ENCODE results near the gene PCDHGC5. TPM values are rescaled to one million over a fixed set of nuclear protein-coding genes. Genes with fewer than 3 reads are reported as not detected.

The PCDHGC5 gene
- total RNA-seq, 1 experiment from 2014 or later = 3.4 TPM

DNA sequence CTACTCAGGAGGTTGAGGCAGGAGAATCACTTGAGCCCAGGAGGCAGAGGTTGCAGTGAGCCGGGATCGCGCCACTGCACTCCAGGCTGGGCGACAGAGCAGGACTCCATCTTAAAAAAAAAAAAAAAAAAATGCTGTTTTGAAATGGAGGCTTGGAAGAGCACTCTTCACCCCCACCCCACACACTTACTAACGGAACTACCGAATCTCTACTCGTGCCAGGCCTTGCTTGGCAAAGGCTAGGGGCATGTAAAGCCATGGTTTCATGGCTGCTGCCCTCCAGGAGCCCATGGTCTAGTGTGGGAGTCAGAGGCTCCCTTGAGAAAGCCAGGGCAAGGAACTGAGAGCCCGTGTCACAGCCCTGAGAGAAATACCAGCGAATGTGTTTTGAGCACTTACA is 21.3 kb downstream of the PCDHGC5 start:
- peaks cover 58% of the 10 kb centered on the region for H3K4me1 ChIP-seq (ENCODE audit: insufficient read depth, low read length, poor library complexity, severe bottlenecking)
- H3K9me3 ChIP-seq (ENCODE audit: low read depth, low read length, poor library complexity, severe bottlenecking) = no peaks in the 10 kb centered on the region
- intact Hi-C loops (cut with micrococcal nuclease; ENCODE audit: unreplicated experiment) = loop anchor here (5.0 kb wide), 1 partner anchor 33 kb away; the partner anchor contains the start of gene PCDHGC3
- peak overlapping the region; percentile 85 for H3K27ac ChIP-seq (ENCODE audit: low read depth, low read length, poor library complexity, severe bottlenecking)
- ChIA-PET POLR2A (ENCODE audit: low non-redundant PET) (no interaction called here), CTCF (no interaction called here)
- no peak for DNase-seq (ENCODE audit: low spot score)
- no peak for TF ChIP-seq EZH2 (IDR thresholded peaks at IDR 0.05; ENCODE audit: borderline replicate concordance, low read depth, low read length, poor library complexity, severe bottlenecking)
- TF ChIP-seq, protein P1, sequence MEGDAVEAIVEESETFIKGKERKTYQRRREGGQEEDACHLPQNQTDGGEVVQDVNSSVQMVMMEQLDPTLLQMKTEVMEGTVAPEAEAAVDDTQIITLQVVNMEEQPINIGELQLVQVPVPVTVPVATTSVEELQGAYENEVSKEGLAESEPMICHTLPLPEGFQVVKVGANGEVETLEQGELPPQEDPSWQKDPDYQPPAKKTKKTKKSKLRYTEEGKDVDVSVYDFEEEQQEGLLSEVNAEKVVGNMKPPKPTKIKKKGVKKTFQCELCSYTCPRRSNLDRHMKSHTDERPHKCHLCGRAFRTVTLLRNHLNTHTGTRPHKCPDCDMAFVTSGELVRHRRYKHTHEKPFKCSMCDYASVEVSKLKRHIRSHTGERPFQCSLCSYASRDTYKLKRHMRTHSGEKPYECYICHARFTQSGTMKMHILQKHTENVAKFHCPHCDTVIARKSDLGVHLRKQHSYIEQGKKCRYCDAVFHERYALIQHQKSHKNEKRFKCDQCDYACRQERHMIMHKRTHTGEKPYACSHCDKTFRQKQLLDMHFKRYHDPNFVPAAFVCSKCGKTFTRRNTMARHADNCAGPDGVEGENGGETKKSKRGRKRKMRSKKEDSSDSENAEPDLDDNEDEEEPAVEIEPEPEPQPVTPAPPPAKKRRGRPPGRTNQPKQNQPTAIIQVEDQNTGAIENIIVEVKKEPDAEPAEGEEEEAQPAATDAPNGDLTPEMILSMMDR (conservative IDR thresholded peaks at IDR 0.05; ENCODE audit: low read depth, low read length) = no peak
- no peaks in the 10 kb centered on the region for H3K27me3 ChIP-seq (replicated peaks; ENCODE audit: insufficient read depth, low read depth, low read length, poor library complexity)
- H3K4me3 ChIP-seq (ENCODE audit: low read depth, low read length, poor library complexity, severe bottlenecking) = no peak overlapping the region
- H3K36me3 ChIP-seq (ENCODE audit: insufficient read depth, low read length, poor library complexity, severe bottlenecking) = peaks cover 26% of the 10 kb centered on the region
- BruUV-seq (replicated peaks) = no TSS peak

DNA sequence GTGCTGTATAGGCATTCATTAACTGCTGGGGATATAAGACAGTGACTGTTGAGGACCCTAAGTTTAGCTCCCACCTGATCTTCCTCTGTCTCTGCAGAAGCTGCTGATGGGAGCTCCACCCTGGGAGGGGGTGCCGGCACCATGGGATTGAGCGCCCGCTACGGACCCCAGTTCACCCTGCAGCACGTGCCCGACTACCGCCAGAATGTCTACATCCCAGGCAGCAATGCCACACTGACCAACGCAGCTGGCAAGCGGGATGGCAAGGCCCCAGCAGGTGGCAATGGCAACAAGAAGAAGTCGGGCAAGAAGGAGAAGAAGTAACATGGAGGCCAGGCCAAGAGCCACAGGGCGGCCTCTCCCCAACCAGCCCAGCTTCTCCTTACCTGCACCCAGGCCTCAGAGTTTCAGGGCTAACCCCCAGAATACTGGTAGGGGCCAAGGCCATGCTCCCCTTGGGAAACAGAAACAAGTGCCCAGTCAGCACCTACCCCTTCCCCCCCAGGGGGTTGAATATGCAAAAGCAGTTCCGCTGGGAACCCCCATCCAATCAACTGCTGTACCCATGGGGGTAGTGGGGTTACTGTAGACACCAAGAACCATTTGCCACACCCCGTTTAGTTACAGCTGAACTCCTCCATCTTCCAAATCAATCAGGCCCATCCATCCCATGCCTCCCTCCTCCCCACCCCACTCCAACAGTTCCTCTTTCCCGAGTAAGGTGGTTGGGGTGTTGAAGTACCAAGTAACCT is 22.1 kb downstream of the PCDHGC5 start:
- ChIA-PET POLR2A (ENCODE audit: low non-redundant PET) (no interaction called here), CTCF (no interaction called here)
- H3K27me3 ChIP-seq (replicated peaks; ENCODE audit: insufficient read depth, low read depth, low read length, poor library complexity) = no peaks in the 10 kb centered on the region
- no peak for DNase-seq (ENCODE audit: low spot score)
- H3K4me1 ChIP-seq (ENCODE audit: insufficient read depth, low read length, poor library complexity, severe bottlenecking) = peaks cover 66% of the 10 kb centered on the region
- no peak overlapping the region for H3K4me3 ChIP-seq (ENCODE audit: low read depth, low read length, poor library complexity, severe bottlenecking)
- peaks cover 26% of the 10 kb centered on the region for H3K36me3 ChIP-seq (ENCODE audit: insufficient read depth, low read length, poor library complexity, severe bottlenecking)
- no peaks in the 10 kb centered on the region for H3K9me3 ChIP-seq (ENCODE audit: low read depth, low read length, poor library complexity, severe bottlenecking)
- peak overlapping the region; percentile 92 for H3K27ac ChIP-seq (ENCODE audit: low read depth, low read length, poor library complexity, severe bottlenecking)
- TF ChIP-seq, protein P1 (conservative IDR thresholded peaks at IDR 0.05; ENCODE audit: low read depth, low read length) = no peak
- no peak for TF ChIP-seq EZH2 (IDR thresholded peaks at IDR 0.05; ENCODE audit: borderline replicate concordance, low read depth, low read length, poor library complexity, severe bottlenecking)
- BruUV-seq (replicated peaks) = no TSS peak
- intact Hi-C loops (cut with micrococcal nuclease; ENCODE audit: unreplicated experiment) = loop anchor here (5.0 kb wide), 1 partner anchor 34 kb away; the partner anchor contains the start of gene PCDHGC3

DNA sequence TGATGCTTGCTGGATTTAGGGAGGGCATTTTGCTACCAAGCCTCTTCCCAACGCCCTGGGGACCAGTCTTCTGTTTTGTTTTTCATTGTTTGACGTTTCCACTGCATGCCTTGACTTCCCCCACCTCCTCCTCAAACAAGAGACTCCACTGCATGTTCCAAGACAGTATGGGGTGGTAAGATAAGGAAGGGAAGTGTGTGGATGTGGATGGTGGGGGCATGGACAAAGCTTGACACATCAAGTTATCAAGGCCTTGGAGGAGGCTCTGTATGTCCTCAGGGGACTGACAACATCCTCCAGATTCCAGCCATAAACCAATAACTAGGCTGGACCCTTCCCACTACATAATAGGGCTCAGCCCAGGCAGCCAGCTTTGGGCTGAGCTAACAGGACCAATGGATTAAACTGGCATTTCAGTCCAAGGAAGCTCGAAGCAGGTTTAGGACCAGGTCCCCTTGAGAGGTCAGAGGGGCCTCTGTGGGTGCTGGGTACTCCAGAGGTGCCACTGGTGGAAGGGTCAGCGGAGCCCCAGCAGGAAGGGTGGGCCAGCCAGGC is 23.0 kb downstream of the PCDHGC5 start:
- peak overlapping the region; percentile 92 for H3K27ac ChIP-seq (ENCODE audit: low read depth, low read length, poor library complexity, severe bottlenecking)
- H3K27me3 ChIP-seq (replicated peaks; ENCODE audit: insufficient read depth, low read depth, low read length, poor library complexity) = no peaks in the 10 kb centered on the region
- intact Hi-C loops (cut with micrococcal nuclease; ENCODE audit: unreplicated experiment) = loop anchor here (5.0 kb wide), 1 partner anchor 35 kb away; the partner anchor contains the start of gene PCDHGC3
- ChIA-PET CTCF (interaction anchor here (1.4 kb wide), 1 partner anchor 10 kb away, joined by 4 read pairs; no protein-coding TSS in a partner anchor), POLR2A (ENCODE audit: low non-redundant PET) (no interaction called here)
- H3K36me3 ChIP-seq (ENCODE audit: insufficient read depth, low read length, poor library complexity, severe bottlenecking) = peaks cover 27% of the 10 kb centered on the region
- no peaks in the 10 kb centered on the region for H3K9me3 ChIP-seq (ENCODE audit: low read depth, low read length, poor library complexity, severe bottlenecking)
- DNase-seq (ENCODE audit: low spot score) = no peak
- peaks cover 62% of the 10 kb centered on the region for H3K4me1 ChIP-seq (ENCODE audit: insufficient read depth, low read length, poor library complexity, severe bottlenecking)
- no peak overlapping the region for H3K4me3 ChIP-seq (ENCODE audit: low read depth, low read length, poor library complexity, severe bottlenecking)
- TSS peak; percentile 57 for BruUV-seq (replicated peaks)
- TF ChIP-seq, protein P1 (conservative IDR thresholded peaks at IDR 0.05; ENCODE audit: low read depth, low read length) = no peak
- TF ChIP-seq EZH2 (IDR thresholded peaks at IDR 0.05; ENCODE audit: borderline replicate concordance, low read depth, low read length, poor library complexity, severe bottlenecking) = no peak
